Measurements from ENCODE around the gene SOHLH2.

The SOHLH2 gene

GRCh38 chr13:36131222-36131930, 83.0 kb downstream of the SOHLH2 start, which contains the start of gene DCLK1:
DCLK1 (minus strand) TSS chr13:36131382.
- no peak for DNase-seq (ENCODE audit: low read depth)
- no peak within 1 kb of the TSS for H3K4me3 ChIP-seq (ENCODE audit: low read depth, low read length)

DNA sequence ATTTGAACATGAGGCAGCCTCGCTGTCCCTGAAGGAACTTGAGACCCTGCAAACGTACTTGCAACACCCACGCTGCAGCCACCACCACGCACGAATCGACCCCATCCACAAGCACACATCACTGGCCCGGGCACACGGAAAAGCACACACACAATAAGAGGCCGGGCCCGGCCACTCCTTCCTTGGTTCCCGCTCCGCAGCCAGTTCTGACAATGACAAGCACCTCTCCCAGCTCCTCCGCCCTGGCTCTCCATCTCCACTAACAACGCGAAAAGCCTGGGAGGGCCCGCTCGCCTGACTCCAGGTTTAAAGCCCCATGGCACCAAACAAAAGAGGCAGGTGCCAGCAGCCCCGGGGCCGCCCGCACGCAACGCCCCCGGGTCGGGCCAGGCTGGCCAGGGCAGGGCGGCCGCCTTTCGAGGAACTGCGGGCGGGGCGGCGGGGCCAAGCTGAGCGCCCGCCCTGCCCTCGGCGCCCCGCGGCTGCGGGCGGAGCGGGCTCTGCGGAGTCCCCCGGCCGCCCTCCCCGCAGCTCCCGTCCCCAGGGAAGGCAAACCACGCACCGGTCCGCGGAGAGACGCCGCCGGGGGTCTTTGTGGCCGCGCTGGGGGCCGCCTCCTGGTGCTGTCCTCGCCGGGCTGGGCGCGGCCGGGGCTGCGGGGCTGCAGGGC, 83.7 kb downstream of the SOHLH2 start:
- no peak overlapping the region for H3K4me3 ChIP-seq (ENCODE audit: low read depth, low read length)
- DNase-seq (ENCODE audit: low read depth): no peak
- no peak for TF ChIP-seq MYC (IDR thresholded peaks at IDR 0.05; ENCODE audit: low read depth, low read length)
- no peak for TF ChIP-seq MAX (IDR thresholded peaks at IDR 0.05; ENCODE audit: low read depth, low read length)
- no peak for TF ChIP-seq CTCF (IDR thresholded peaks at IDR 0.05; ENCODE audit: low read depth, low read length)
- TF ChIP-seq POLR2A (IDR thresholded peaks at IDR 0.05; ENCODE audit: extremely low read depth, insufficient read length): no peak

More at GRCh38 chr13:36131222-36131930, 83.0 kb downstream of the SOHLH2 start, which contains the start of gene DCLK1:
- TF ChIP-seq MYC (IDR thresholded peaks at IDR 0.05; ENCODE audit: low read depth, low read length) (no peak), MAX (IDR thresholded peaks at IDR 0.05; ENCODE audit: low read depth, low read length) (no peak), CTCF (IDR thresholded peaks at IDR 0.05; ENCODE audit: low read depth, low read length) (no peak), POLR2A (IDR thresholded peaks at IDR 0.05; ENCODE audit: extremely low read depth, insufficient read length) (no peak)

GRCh38 chr13:36130193-36130551, 84.2 kb downstream of the SOHLH2 start:
- no peak for DNase-seq (ENCODE audit: low read depth)
- TF ChIP-seq POLR2A (IDR thresholded peaks at IDR 0.05; ENCODE audit: extremely low read depth, insufficient read length) (no peak), CTCF (IDR thresholded peaks at IDR 0.05; ENCODE audit: low read depth, low read length) (no peak), MYC (IDR thresholded peaks at IDR 0.05; ENCODE audit: low read depth, low read length) (no peak), MAX (IDR thresholded peaks at IDR 0.05; ENCODE audit: low read depth, low read length) (no peak)
- no peak overlapping the region for H3K4me3 ChIP-seq (ENCODE audit: low read depth, low read length)

DNA sequence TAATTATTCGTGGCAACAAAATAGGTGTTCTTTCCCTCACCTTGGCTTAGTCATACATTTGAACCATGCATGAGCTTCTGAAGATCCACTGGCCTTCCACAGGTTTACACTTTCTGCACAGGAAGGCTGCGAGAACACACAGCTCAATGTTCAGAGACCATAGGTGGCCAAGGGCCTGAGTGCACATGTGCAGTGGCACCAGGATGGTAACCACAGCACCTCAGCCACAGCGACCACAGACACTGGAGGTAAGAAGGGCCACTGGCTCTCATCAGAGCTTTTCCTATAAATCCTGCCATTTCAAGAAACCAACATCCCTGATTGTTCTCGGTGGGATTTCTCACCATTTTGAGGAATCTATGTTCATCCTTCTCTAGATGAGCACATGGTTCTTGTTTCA, 84.8 kb downstream of the SOHLH2 start:
- no peak for TF ChIP-seq POLR2A (IDR thresholded peaks at IDR 0.05; ENCODE audit: extremely low read depth, insufficient read length)
- no peak for TF ChIP-seq CTCF (IDR thresholded peaks at IDR 0.05; ENCODE audit: low read depth, low read length)
- TF ChIP-seq MAX (IDR thresholded peaks at IDR 0.05; ENCODE audit: low read depth, low read length): no peak
- no peak for TF ChIP-seq MYC (IDR thresholded peaks at IDR 0.05; ENCODE audit: low read depth, low read length)
- no peak for DNase-seq (ENCODE audit: low read depth)
- no peak overlapping the region for H3K4me3 ChIP-seq (ENCODE audit: low read depth, low read length)

GRCh38 chr13:36126491-36126890, 87.9 kb downstream of the SOHLH2 start:
- TF ChIP-seq MAX (IDR thresholded peaks at IDR 0.05; ENCODE audit: low read depth, low read length) (no peak), CTCF (IDR thresholded peaks at IDR 0.05; ENCODE audit: low read depth, low read length) (no peak), POLR2A (IDR thresholded peaks at IDR 0.05; ENCODE audit: extremely low read depth, insufficient read length) (no peak), MYC (IDR thresholded peaks at IDR 0.05; ENCODE audit: low read depth, low read length) (no peak)
- no peak for DNase-seq (ENCODE audit: low read depth)
- no peak overlapping the region for H3K4me3 ChIP-seq (ENCODE audit: low read depth, low read length)
